ENCODE data around the gene NDUFA13. TPM values are rescaled to one million over a fixed set of nuclear protein-coding genes. Genes with fewer than 3 reads are reported as not detected.

The NDUFA13 gene
- total RNA-seq, 4 donors from 2014 or later, result 26.6 to 83.0 (median 36.0) TPM

- TF ChIP-seq CTCF (IDR thresholded peaks at IDR 0.05; ENCODE audit: low read depth), result no peak
Measured at GRCh38 chr19:19548915-19549759, 33.1 kb downstream of the NDUFA13 start.

- no peak for TF ChIP-seq CTCF (IDR thresholded peaks at IDR 0.05; ENCODE audit: low read depth)
Measured at GRCh38 chr19:19549804-19550464, 33.9 kb downstream of the NDUFA13 start.

GRCh38 chr19:19550485-19550929, 34.5 kb downstream of the NDUFA13 start:
- no peak for TF ChIP-seq CTCF (IDR thresholded peaks at IDR 0.05; ENCODE audit: low read depth)

GRCh38 chr19:19550972-19551852, 35.2 kb downstream of the NDUFA13 start:
- no peak for TF ChIP-seq CTCF (IDR thresholded peaks at IDR 0.05; ENCODE audit: low read depth)

- TF ChIP-seq CTCF (IDR thresholded peaks at IDR 0.05; ENCODE audit: low read depth), result no peak
Measured at GRCh38 chr19:19551853-19552192, 35.8 kb downstream of the NDUFA13 start.

- TF ChIP-seq CTCF (IDR thresholded peaks at IDR 0.05; ENCODE audit: low read depth), result no peak
Measured at GRCh38 chr19:19552798-19553197, 36.8 kb downstream of the NDUFA13 start.
